ENCODE data around the gene LOXL1.

- no peak for TF ChIP-seq PATZ1 (CRISPR knock-in tag; IDR thresholded peaks at IDR 0.05; ENCODE audit: borderline replicate concordance)
- no peak for TF ChIP-seq ZNF70 (CRISPR knock-in tag; IDR thresholded peaks at IDR 0.05)
- no peak for TF ChIP-seq TSHZ2 (CRISPR knock-in tag; IDR thresholded peaks at IDR 0.05)
Measured at GRCh38 chr15:73923156-73923487, 3.1 kb upstream of the LOXL1 start.
